LNCaP clone FGC (cell line): ENCODE measurements around the gene TGFB1.
"Not testable (repeated sequence)": the region's sequence is repeated elsewhere in the genome, so short reads cannot be mapped to it uniquely, and the experiment has no call there.

Source experiments
- DNase-seq: peaks from one replicate; pipeline ENCODE4 v3.0.0-alpha.2; 2011; ENCODE audit warnings: low read depth
- H3K4me3 ChIP-seq: 2 replicates; pipeline ENCODE4 v1.5.1; 2011; ENCODE audit warnings: mild to moderate bottlenecking, low read depth, low read length, control low read depth
- TF ChIP-seq, protein P1 (sequence below): IDR thresholded peaks from 2 replicates; pipeline ENCODE4 v1.5.1; 2012; ENCODE audit warnings: mild to moderate bottlenecking; ENCODE audit not compliant: control insufficient read depth, insufficient read depth; ENCODE audit errors: extremely low read depth

TGFB1 gene

DNA sequence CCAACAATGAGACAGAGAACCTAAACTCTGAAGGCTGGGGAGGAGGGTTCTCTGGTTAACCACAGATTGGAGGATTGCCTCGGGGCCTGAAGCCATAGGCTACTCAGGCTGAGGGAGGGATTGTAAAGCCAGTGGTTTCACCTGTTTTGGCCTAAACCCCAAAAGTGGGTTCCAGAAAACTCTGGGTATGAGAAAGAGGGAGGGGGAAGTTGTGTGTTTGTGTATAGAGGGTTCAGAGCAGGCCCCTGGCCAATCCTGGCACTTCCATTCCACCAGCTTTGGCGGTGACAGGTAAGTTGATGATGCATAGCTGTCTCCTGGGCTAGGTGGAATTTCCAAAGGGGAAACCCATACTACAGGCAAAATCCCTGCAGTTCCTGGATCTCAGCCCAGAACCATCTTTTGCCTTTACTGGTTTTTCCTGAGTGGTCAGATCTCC lies 57.3 kb downstream of the TGFB1 start:
- no peak overlapping the region for H3K4me3 ChIP-seq
- DNase-seq, result peak; percentile 39
- TF ChIP-seq, protein P1, sequence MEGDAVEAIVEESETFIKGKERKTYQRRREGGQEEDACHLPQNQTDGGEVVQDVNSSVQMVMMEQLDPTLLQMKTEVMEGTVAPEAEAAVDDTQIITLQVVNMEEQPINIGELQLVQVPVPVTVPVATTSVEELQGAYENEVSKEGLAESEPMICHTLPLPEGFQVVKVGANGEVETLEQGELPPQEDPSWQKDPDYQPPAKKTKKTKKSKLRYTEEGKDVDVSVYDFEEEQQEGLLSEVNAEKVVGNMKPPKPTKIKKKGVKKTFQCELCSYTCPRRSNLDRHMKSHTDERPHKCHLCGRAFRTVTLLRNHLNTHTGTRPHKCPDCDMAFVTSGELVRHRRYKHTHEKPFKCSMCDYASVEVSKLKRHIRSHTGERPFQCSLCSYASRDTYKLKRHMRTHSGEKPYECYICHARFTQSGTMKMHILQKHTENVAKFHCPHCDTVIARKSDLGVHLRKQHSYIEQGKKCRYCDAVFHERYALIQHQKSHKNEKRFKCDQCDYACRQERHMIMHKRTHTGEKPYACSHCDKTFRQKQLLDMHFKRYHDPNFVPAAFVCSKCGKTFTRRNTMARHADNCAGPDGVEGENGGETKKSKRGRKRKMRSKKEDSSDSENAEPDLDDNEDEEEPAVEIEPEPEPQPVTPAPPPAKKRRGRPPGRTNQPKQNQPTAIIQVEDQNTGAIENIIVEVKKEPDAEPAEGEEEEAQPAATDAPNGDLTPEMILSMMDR, result no peak

DNA sequence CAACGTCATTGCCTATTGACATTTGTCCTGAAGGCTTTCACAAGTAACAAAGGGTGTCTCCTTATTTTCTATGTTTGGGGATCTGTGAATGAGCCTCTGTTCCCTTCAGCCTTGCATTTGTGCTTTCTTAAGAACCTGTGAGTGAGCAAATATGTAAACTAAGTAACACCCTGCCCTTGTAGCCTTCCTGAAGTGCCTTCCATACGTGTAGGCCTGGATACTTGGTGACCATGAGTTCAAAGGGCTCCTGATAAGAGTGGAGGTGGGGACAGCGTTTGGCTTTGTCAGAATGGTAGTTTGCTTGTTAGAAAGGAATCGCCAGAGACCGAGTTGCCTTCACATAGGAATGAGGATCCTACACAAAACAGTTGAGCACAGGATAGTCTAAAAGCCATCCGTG lies 58.2 kb downstream of the TGFB1 start:
- H3K4me3 ChIP-seq, result no peak overlapping the region
- TF ChIP-seq, protein P1, result no peak
- DNase-seq, result no peak

DNA sequence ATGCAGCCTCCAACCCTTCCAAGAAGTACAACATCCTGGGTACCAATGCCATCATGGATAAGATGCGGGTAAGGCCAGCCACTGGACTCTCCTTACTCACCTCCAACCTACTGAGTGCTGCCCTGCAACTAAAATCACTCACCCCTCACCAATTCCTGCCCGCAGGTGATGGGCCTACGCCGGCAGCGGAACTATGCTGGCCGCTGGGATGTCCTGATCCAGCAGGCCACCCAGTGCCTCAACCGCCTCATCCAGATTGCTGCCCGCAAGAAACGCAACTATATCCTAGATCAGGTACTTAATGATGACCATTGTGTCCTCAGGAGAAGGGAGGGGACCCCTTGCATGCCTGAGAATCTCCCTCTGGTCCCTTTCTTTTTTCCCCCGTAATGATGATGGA lies 59.3 kb downstream of the TGFB1 start:
- H3K4me3 ChIP-seq, result no peak overlapping the region
- TF ChIP-seq, protein P1, result no peak
- DNase-seq, result no peak

DNA sequence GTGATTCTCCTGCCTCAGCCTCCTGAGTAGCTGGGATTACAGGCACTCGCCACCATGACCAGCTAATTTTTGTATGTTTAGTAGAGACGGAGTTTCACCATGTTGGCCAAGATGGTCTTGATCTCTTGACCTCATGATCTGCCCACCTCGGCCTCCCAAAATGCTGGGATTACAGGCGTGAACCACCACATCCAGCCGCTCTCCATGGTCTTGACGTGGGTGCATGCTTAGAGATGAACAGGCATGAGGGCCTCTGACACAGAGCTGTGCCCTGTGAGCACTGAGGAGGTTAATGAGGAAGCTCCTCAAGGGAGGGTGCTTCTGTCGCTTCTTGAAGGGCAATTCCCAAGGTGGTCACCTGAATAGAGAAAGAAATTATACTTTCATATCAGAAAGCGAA lies 63.9 kb downstream of the TGFB1 start:
- DNase-seq, H3K4me3 ChIP-seq: not testable (repeated sequence)

DNA sequence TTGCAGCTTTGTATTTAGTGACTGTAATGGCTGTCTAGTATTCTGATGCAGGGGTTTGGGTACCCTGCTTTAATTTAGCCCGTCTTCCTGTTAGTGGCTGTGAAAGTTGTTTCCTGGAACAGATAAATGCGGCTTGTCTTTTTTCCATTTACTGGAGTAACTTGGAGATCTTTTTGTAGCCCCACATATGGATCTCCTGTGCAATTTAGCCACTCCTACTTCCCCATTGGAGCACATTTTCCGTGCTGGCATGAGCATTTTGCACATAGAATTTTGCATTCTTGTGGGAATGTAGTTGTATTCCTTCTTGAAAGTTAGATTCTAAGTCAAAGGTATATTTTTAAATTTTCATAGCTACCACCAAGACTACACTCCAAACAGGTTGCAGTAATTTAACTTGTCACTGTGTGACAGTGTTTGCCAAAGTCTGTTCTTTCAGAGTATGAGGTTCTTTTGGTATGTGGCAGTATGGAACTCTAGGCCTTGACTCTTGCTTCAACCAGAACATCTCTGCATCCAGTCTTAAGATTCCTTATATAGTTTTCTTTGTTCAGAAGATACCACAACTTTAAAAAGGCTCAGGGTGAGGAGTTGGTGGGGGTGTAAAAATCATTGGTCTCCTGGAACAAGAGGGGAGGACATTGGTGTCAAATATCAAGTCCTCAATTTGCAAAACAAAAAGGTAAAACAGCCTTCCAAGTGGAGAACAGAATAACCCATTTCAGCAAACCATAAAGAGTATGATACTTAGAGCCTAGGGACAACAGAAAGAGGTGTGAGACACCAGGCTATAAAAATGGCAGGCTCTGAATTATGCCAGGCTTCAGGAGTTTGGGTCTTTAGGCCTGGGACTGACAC lies 64.8 kb downstream of the TGFB1 start:
- H3K4me3 ChIP-seq, result no peak overlapping the region
- TF ChIP-seq, protein P1, result no peak
- no peak for DNase-seq
